GM12873 (cell line): ENCODE measurements around the gene DAB1.

ENCODE experiments used
- CTCF ChIP-seq: IDR thresholded peaks from 2 replicates; pipeline ENCODE4 v1.5.1; 2012; ENCODE audit warnings: low read depth, mild to moderate bottlenecking, moderate library complexity, low read length, control low read depth; ENCODE audit not compliant: insufficient read depth; ENCODE audit errors: missing control alignments

Gene DAB1

GRCh38 chr1:56993475-56993874 lies 430.4 kb downstream of the DAB1 start:
- no peak for TF ChIP-seq CTCF

- no peak for TF ChIP-seq CTCF
These were observed 431.3 kb downstream of the DAB1 start for GRCh38 chr1:56992318-56993125.

- TF ChIP-seq CTCF: no peak
These were observed 432.3 kb downstream of the DAB1 start for GRCh38 chr1:56991576-56991975.

GRCh38 chr1:56986397-56986796 lies 437.5 kb downstream of the DAB1 start:
- no peak for TF ChIP-seq CTCF

GRCh38 chr1:56985857-56986256 lies 438.0 kb downstream of the DAB1 start:
- no peak for TF ChIP-seq CTCF

GRCh38 chr1:56983484-56983883 lies 440.4 kb downstream of the DAB1 start:
- TF ChIP-seq CTCF: no peak

- no peak for TF ChIP-seq CTCF
These were observed 443.7 kb downstream of the DAB1 start for GRCh38 chr1:56979986-56980755.
